WTC11 (cell line): ENCODE measurements around the gene SLC24A3. TPM values are rescaled to one million over a fixed set of nuclear protein-coding genes. Genes with fewer than 3 reads are reported as not detected.

ENCODE experiments used
- ATAC-seq: fragments of 200-7000 bp; cut with Tn5 transposase; 2 replicates; pipeline ENCODE4 v1.10.0; 2021; ENCODE audit warnings: mild to moderate bottlenecking, moderate library complexity
- CTCF ChIA-PET: fragments of 300-600 bp; sonication (Branson Sonifier 250); formaldehyde crosslinking; loops from one replicate; lab custom pipeline; 2021; ENCODE audit warnings: antibody characterized with exemption; lab: Charles Lee
- POLR2A ChIA-PET: fragments of 350-600 bp; sonication (Branson Sonifier 250); formaldehyde crosslinking; loops from one replicate; lab custom pipeline; 2021; ENCODE audit warnings: antibody characterized with exemption; lab: Charles Lee
- DNase-seq: peaks from one replicate; pipeline ENCODE4 v3.0.0; 2021; ENCODE audit warnings: low spot score
- H3K27ac Mint-ChIP-seq: 2 replicates; pipeline ENCODE4 v1.8.0; 2021; ENCODE audit warnings: mixed read lengths
- H3K27me3 Mint-ChIP-seq: 2 replicates; pipeline ENCODE4 v1.8.0; 2021; ENCODE audit warnings: low read depth, mild to moderate bottlenecking, moderate library complexity, mixed read lengths
- H3K36me3 Mint-ChIP-seq: 2 replicates; pipeline ENCODE4 v1.8.0; 2021; ENCODE audit warnings: mixed read lengths
- H3K4me1 Mint-ChIP-seq: 2 replicates; pipeline ENCODE4 v1.8.0; 2022; ENCODE audit warnings: mixed read lengths
- H3K4me3 Mint-ChIP-seq: 2 replicates; pipeline ENCODE4 v1.8.0; 2021; ENCODE audit warnings: mild to moderate bottlenecking, moderate library complexity, mixed read lengths
- H3K9me3 Mint-ChIP-seq: 2 replicates; pipeline ENCODE4 v1.8.0; 2021; ENCODE audit warnings: mixed read lengths
- ARID4B ChIP-seq: sonication (generic); formaldehyde crosslinking; IDR thresholded peaks from 2 replicates; pipeline ENCODE4 v1.8.0; 2023; ENCODE audit warnings: missing genetic modification reagents, mild to moderate bottlenecking, borderline replicate concordance
- ATF1 ChIP-seq: sonication (generic); formaldehyde crosslinking; IDR thresholded peaks from 2 replicates; pipeline ENCODE4 v1.8.1; 2023; ENCODE audit warnings: mild to moderate bottlenecking, moderate library complexity, missing genetic modification reagents
- ATF6 ChIP-seq: sonication (generic); formaldehyde crosslinking; IDR thresholded peaks from 2 replicates; pipeline ENCODE4 v1.8.1; 2023; ENCODE audit warnings: mild to moderate bottlenecking, missing genetic modification reagents
- CTCF ChIP-seq: fragments of 200-600 bp; IDR thresholded peaks from 2 replicates; pipeline ENCODE4 v1.8.0; 2022; ENCODE audit warnings: antibody characterized with exemption
- E2F1 ChIP-seq: sonication (generic); formaldehyde crosslinking; IDR thresholded peaks from 2 replicates; pipeline ENCODE4 v1.8.0; 2022; ENCODE audit warnings: mild to moderate bottlenecking, missing genetic modification reagents
- EMX1 ChIP-seq: fragments of 250-450 bp; sonication (Bioruptor Pico); IDR thresholded peaks from 2 replicates; pipeline ENCODE4 v1.8.0; 2021; ENCODE audit warnings: mild to moderate bottlenecking
- ERG ChIP-seq: fragments of 250-450 bp; sonication (Bioruptor Pico); IDR thresholded peaks from 2 replicates; pipeline ENCODE4 v1.8.0; 2021; ENCODE audit warnings: mild to moderate bottlenecking
- ESRRA ChIP-seq: sonication (generic); formaldehyde crosslinking; IDR thresholded peaks from 2 replicates; pipeline ENCODE4 v1.8.1; 2022; ENCODE audit warnings: mild to moderate bottlenecking, missing genetic modification reagents, borderline replicate concordance
- ETV6 ChIP-seq: sonication (generic); formaldehyde crosslinking; IDR thresholded peaks from 2 replicates; pipeline ENCODE4 v1.8.1; 2022; ENCODE audit warnings: mild to moderate bottlenecking, missing genetic modification reagents
- GABPB1 ChIP-seq: sonication (generic); formaldehyde crosslinking; IDR thresholded peaks from 2 replicates; pipeline ENCODE4 v1.8.1; 2023; ENCODE audit warnings: mild to moderate bottlenecking, missing genetic modification reagents
- IRF1 ChIP-seq: sonication (generic); formaldehyde crosslinking; IDR thresholded peaks from 2 replicates; pipeline ENCODE4 v1.8.0; 2023; ENCODE audit warnings: missing genetic modification reagents
- MXD4 ChIP-seq: fragments of 250-450 bp; sonication (Bioruptor Pico); IDR thresholded peaks from 2 replicates; pipeline ENCODE4 v1.8.0; 2021; ENCODE audit warnings: mild to moderate bottlenecking, moderate library complexity, borderline replicate concordance
- NR3C1 ChIP-seq: sonication (generic); formaldehyde crosslinking; conservative IDR thresholded peaks from 2 replicates; pipeline ENCODE4 v1.8.1; 2023; ENCODE audit warnings: low read depth, mild to moderate bottlenecking, missing genetic modification reagents
- OVOL2 ChIP-seq: fragments of 250-450 bp; sonication (Bioruptor Pico); IDR thresholded peaks from 2 replicates; pipeline ENCODE4 v1.9.0; 2021; ENCODE audit warnings: mild to moderate bottlenecking, borderline replicate concordance
- RELA ChIP-seq: sonication (generic); formaldehyde crosslinking; IDR thresholded peaks from 2 replicates; pipeline ENCODE4 v1.8.1; 2022; ENCODE audit warnings: missing genetic modification reagents, mild to moderate bottlenecking, borderline replicate concordance
- TEAD1 ChIP-seq: sonication (generic); formaldehyde crosslinking; IDR thresholded peaks from 2 replicates; pipeline ENCODE4 v1.8.0; 2022; ENCODE audit warnings: mild to moderate bottlenecking, missing genetic modification reagents
- ZBTB21 ChIP-seq: sonication (generic); formaldehyde crosslinking; IDR thresholded peaks from 2 replicates; pipeline ENCODE4 v1.8.1; 2023; ENCODE audit warnings: mild to moderate bottlenecking, missing genetic modification reagents, borderline replicate concordance
- ZNF281 ChIP-seq: sonication (generic); formaldehyde crosslinking; IDR thresholded peaks from 2 replicates; pipeline ENCODE4 v1.8.0; 2023; ENCODE audit warnings: mild to moderate bottlenecking, missing genetic modification reagents
- total RNA-seq: library from RNA; stranded (reverse); gene quantifications from 3 replicates; pipeline ENCODE4 v1.2.3, GENCODE V29; 2021

The SLC24A3 gene
- total RNA-seq, 1 experiment from 2014 or later, result 5.7 TPM

- H3K9me3 Mint-ChIP-seq, result peaks cover 3% of the 10 kb centered on the region; the same call in 1 of the 2 replicates
- peaks cover 15% of the 10 kb centered on the region for H3K4me1 Mint-ChIP-seq
- H3K27me3 Mint-ChIP-seq, result no peaks in the 10 kb centered on the region
- ChIA-PET CTCF (no interaction called here), POLR2A (no interaction called here)
- no peak for DNase-seq
- no peaks in the 10 kb centered on the region for H3K36me3 Mint-ChIP-seq
- no peak for ATAC-seq
- no peak for TF ChIP-seq ATF6 (CRISPR knock-in tag)
- TF ChIP-seq EMX1 (CRISPR knock-in tag), result no peak
- no peak for TF ChIP-seq CTCF
- no peak for TF ChIP-seq ATF1 (CRISPR knock-in tag)
- TF ChIP-seq RELA (CRISPR knock-in tag), result no peak
- no peak for TF ChIP-seq ARID4B (CRISPR knock-in tag)
- no peak for TF ChIP-seq ZNF281
- no peak for TF ChIP-seq ESRRA (CRISPR knock-in tag)
- TF ChIP-seq IRF1 (CRISPR knock-in tag), result no peak
- no peak for TF ChIP-seq NR3C1 (CRISPR knock-in tag)
- TF ChIP-seq ZBTB21 (CRISPR knock-in tag), result no peak
- no peak for TF ChIP-seq ETV6 (CRISPR knock-in tag)
- no peak for TF ChIP-seq TEAD1 (CRISPR knock-in tag)
- TF ChIP-seq MXD4 (CRISPR knock-in tag), result no peak
- no peak for TF ChIP-seq ERG (CRISPR knock-in tag)
- no peak for TF ChIP-seq OVOL2 (CRISPR knock-in tag)
- TF ChIP-seq GABPB1 (CRISPR knock-in tag), result no peak
- TF ChIP-seq E2F1 (CRISPR knock-in tag), result no peak
- no peak overlapping the region for H3K27ac Mint-ChIP-seq
- no peak overlapping the region for H3K4me3 Mint-ChIP-seq
Observed at GRCh38 chr20:19314621-19315020, 102.2 kb downstream of the SLC24A3 start.
